Measurements from ENCODE around the gene STARD10.
A peak's percentile ranks its signal among the peaks of the same experiment; 100 is the strongest.

DNA sequence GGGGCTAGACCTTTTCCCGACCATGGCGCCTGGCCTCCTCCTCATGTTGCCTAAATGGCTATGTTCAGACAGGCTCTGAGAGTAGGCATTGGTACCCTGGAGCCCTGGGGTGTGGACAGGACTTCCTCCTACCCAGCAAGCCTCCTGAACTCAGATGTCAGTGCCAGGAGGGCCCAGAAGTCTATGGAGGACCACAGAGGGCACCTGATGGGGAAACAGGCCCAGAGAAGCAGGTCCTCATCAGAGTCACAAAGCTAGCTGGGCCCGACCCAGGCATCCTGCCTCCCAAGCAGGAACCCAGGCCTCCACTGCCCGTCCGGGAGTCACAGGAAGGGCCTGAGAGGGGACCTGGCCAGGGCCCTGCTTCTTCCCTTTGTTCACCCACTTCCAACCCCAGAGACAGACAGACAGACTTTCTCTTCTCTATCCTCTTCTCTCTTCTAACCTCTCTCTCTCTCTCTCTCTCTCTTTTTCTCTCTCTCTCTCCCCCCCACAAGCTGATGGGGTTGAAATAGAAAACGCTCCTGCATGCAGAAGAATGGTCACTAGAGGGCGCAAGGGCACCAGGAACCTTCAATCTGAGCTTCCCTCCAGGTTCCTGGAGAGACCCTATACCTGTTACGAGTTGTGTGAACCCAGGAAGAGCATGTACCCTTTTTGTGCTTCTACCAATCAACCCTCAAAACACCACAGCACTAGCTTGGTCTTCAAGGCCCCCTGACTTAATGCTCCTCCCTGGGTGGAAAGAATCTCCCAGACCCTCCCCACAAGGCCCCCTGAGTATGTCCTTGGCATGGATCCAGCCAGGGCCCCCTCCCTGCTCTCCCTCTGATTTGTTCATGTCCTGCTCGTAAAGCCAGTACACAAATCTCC, 68.8 kb downstream of the STARD10 start:
- TF ChIP-seq, protein P1, sequence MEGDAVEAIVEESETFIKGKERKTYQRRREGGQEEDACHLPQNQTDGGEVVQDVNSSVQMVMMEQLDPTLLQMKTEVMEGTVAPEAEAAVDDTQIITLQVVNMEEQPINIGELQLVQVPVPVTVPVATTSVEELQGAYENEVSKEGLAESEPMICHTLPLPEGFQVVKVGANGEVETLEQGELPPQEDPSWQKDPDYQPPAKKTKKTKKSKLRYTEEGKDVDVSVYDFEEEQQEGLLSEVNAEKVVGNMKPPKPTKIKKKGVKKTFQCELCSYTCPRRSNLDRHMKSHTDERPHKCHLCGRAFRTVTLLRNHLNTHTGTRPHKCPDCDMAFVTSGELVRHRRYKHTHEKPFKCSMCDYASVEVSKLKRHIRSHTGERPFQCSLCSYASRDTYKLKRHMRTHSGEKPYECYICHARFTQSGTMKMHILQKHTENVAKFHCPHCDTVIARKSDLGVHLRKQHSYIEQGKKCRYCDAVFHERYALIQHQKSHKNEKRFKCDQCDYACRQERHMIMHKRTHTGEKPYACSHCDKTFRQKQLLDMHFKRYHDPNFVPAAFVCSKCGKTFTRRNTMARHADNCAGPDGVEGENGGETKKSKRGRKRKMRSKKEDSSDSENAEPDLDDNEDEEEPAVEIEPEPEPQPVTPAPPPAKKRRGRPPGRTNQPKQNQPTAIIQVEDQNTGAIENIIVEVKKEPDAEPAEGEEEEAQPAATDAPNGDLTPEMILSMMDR (IDR thresholded peaks at IDR 0.05): peak; percentile 77 to 84 (median 84)
- TF ChIP-seq POLR2A (IDR thresholded peaks at IDR 0.05): no peak

All from testis (tissue), 2 donors.